NCI-H1048 (cell line): ENCODE data around the gene RAD51B.

Experiments used
- DNase-seq: peaks from one replicate; lab custom pipeline; 2025; lab: John Stamatoyannopoulos, UW

Gene RAD51B

DNA sequence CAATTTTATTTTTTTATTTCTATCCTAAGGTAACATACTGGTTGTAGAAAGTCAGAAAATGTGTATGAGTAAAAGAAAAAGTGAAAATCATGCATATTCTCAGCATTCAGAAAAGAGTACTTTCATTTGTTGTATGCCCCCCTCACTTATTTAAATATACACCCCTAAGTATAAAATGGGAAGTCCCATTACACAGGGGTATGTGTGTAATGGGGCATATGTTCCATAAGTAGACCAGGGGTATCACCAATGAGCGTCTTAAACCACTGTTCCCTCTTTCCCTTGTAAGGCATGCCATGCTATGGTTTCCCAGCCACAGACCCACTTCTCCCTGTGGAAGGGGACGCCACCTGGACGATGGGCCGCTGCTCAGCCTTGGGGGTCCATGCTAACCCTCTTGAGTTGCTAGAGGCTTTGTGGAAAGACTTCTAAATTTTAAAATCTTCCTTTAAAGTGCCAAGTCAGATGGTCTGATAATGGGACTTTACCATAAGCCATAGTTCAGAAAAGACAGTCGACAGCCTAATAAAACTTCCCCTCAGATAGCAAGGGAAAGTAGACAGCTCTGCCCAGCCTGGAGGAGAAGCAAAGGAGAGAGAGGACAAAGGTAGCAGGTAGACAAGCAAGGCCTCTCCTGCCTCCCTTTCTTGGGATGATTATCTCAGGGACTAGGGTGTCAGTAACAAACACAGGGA lies 855.1 kb downstream of the RAD51B start:
- DNase-seq, result no peak

GRCh38 chr14:68675233-68675577 lies 855.6 kb downstream of the RAD51B start:
- no peak for DNase-seq

DNA sequence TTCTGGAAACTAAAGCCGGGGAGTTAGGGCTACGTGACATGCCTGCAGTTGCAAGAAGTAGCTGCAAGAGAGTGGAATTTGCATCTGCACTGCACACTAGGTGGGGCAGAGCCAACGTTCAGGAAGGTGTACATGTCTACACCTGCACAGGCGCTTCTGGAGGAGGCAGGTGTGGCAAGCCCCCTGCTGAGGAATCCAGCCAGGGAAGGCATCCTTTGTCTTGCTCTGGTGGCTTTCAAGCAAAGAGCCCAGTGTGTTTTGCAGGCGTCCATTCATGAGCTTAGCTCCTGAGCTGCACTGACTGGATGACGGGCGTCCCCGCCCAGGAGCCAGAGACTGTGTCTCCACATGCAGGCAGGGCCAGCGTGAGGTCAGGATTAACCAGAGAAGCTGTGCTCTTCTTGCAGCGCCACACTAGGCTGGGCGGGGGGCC lies 856.9 kb downstream of the RAD51B start:
- no peak for DNase-seq

DNA sequence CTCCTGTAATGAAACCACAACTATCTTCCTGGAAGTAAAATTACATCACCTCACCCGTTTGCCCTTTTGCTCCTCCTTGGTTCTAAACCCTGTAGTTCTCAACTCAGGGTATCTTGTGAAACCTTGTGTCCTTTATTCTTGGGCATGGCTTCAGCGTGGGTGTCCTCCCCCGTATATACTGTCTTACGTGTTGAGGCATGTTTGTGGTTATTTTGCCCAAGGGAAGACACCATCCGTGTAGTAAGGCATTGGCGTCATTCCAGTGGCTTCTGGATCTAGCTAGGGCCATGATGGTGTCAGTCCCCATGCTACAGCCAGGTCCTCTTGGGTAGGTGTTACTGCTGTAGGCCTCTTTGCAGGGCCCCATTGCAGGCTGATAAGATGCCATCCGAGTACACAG lies 857.9 kb downstream of the RAD51B start:
- DNase-seq, result no peak

DNA sequence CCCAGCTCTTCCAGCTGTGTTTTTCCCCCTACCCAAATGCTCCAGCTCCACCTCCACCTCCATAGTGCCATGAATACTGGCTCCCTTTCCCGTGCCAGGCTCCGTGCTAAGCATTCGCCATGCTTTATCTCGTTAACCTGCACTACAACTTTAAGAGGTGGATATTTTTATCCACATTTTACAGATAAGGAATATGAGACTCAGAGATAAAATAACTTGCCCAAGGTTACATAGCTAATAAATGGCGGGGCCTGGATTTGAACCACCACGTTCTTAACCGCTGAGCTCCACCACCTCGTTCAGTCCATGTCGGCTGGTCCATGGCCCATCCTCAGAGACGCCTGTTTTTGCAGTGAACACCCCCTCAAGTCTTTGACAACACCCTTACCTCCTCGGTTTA lies 858.3 kb downstream of the RAD51B start:
- DNase-seq, result no peak

DNA sequence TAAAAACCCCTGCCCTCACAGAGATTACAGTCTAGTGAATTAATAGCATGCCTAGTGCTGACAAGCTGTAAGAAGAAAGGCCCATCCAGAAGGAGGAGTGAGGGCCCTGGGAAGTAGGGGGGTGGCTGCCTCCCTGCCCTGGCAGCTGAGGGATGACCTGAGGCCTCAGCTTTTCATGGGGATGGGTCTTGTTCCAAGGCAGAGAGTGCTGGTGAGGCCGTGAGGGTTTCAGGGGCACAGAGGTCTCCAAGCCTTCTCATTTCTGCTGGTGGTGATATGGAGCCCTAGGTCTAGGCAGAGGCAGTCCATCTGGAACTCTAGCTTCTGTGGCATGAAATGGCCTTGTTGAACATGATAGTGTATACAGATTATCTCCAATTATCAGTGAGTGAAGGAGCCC lies 858.9 kb downstream of the RAD51B start:
- no peak for DNase-seq

DNA sequence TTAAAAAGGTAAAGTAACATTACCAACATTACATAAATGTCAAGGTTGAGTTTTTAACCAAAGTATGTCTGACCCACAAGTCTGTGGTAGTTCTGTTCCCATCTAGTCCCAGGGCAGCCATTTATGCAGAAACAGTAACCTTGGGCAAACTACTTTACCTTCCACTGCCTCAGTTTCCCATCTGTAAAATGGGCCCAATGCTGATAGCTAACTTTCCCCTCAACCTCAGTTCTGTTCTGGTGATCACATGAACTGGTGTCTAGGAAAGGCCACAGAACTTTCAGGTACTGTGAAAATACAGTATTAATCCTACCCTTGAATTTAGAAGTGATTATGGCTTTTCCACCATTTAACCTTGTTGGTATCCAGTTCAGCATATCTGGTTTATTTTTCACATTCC lies 859.7 kb downstream of the RAD51B start:
- no peak for DNase-seq

GRCh38 chr14:68679746-68680467 lies 860.3 kb downstream of the RAD51B start:
- DNase-seq, result no peak

DNA sequence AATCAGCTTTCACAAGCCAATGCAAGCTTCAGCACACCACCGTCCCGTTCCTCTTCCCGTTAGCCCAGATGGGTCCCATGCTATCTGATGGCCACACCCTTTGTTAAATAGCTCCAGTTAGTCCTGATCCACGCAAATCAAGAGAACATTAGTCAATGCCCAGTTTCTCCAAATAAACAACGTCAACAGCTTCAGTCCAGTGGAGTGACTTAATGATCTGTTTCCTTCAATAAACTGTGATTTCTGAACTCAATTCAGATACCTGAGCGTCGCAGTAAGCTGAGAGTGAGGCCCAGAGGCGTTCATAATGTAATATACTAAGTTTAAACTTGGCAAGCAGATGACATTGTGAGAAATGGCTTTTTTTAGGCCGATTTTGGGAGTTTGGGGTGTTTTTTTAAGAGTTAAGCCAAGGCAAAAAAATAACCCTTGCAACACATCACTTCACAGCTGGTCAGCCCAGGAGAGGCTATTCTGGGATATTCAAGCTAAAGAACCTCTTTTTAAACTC lies 861.0 kb downstream of the RAD51B start:
- no peak for DNase-seq

GRCh38 chr14:68681256-68682011 lies 861.9 kb downstream of the RAD51B start:
- no peak for DNase-seq

DNA sequence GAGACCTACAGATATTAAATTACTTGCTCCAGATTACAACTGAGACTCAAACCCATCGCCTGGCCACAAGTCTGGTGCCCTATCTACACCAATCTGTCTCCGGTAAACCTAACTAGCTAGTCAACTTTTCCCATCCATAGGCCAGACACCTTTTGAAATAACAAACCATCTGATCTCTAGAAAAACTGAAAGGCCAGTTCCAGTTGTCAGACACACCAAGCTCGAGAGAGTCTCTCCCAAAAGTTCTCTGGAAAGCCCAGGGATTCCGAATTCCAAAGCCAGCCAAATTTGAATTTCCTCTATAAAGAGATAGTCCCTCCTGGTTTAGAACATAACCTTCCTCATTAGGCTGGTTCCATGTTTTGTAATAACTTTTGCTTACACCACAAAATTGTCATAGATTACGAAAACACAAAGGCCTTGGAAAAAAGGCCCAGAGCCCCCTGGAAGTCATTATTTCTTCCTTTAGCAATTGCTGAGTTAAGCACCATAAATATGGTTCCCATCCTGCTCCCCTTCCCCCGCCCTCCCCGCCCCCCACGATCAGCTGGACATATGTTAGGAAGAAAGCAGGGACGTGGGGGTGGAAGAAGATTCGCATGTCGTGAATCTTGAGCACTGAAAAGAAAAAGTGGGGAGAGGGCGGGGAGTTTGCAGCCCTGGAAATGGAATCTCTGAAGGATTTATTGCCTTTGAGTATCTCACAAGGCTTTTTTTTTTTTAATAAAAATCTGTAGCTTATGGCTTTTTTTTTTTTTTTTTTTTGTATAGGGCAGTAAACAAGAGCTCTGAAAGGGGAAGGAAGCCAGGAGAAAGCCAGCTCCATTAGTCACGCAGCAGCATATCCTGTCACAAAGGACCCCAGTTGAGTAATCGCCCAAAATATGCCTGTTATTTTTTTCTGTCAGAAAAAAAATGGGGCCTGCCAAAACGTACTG lies 862.9 kb downstream of the RAD51B start:
- no peak for DNase-seq

DNA sequence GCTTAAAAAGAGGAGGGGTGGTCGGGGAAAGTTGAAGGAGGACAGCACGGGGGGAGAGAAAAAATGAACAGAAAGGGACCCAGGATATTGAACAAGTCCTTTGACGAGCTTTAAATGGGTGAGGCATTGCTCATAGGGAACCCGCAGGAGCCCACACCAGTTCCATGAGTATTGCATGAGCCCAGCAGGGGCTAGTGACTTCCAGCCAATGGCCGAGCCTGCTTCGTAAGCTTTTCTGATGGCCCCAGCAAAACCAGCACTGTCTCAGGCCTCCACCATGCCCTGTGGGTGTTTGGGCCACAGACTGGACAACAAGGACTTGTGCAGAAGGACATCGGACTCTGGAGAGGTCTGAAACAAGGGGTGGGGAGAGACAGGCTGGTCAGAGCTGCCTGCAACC lies 863.7 kb downstream of the RAD51B start:
- no peak for DNase-seq

DNA sequence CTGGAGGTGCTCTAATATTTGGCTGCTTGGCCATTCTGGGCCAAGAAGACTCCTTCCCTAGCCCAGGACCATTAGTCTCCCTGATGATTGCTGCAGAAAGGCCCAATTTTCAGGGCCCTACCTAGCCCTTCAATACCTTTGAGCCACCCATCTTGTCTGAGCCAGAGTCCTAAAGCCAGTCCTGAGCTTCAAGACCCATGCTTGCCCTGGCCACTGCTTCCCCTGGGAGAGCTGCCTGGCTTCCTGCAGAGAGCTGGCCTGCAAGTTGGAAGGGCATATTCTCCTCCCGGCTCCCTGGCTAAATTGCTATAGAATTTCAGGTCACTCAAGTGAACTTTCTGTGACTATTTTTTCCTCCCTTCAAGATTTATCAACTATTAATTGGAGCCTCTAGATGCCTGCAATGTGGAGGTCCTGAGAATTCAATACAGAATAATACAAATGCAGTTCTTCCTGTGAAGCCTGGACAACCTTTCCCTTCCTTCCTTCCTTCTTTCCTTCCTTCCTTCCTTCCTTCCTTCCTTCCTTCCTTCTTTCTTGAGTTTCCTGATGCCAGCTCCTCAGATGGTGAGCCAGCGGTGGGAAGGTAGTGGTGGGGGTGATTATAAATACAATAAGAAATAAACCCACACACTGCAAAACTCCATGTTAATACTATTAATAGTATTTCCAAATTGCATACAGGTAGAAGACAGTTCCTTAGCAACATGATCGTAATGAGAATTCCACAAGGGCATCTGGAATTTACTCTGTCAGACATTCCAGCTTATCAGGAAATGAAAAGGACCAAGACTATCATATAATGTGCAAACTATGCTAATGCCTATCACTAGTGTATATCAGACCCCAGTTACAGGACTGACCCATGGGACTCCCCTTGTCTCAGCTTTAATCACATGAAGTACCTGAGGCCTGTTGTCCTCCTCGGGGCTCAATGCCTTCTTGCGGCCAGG lies 865.2 kb downstream of the RAD51B start:
- DNase-seq, result no peak

GRCh38 chr14:68685419-68686204 lies 866.0 kb downstream of the RAD51B start:
- DNase-seq, result no peak

GRCh38 chr14:68686205-68686465 lies 866.6 kb downstream of the RAD51B start:
- no peak for DNase-seq

DNA sequence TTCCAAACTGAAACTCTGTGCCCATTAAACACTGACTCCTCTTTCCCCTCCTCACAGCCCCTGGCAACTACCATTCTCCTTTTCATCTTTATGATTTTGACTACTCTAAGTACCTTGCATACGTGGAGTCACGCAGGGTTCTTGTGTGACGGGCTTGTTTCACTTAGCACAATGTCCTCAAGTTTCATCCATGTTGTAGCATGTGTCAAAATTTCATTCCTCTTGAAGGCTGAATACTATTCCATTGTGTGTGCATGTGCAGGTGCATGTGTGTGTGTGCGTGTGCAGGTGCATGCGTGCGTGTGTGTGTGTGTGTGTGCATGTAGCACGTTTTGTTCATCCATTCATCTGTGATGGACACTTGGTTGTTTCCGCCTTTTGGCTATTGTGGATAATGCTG lies 867.1 kb downstream of the RAD51B start:
- no peak for DNase-seq

DNA sequence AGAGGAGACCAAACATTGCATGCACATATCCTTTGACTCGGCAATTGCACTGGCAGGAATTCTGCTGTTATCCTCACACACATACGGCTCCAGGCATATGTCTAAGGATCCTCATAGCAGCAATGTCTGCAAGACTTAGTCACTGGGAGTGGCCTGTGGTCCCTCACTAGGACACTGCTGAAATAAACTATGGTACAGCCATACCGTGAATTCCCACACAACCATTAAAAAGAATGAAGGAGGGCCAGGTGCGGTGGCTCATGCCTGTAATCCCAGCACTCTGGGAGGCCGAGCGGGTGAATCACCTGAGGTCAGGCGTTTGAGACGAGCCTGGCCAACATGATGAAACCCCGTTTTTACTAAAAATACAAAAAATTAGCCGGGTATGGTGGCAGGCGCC lies 868.2 kb downstream of the RAD51B start:
- no peak for DNase-seq

GRCh38 chr14:68688872-68689371 lies 869.3 kb downstream of the RAD51B start:
- no peak for DNase-seq

DNA sequence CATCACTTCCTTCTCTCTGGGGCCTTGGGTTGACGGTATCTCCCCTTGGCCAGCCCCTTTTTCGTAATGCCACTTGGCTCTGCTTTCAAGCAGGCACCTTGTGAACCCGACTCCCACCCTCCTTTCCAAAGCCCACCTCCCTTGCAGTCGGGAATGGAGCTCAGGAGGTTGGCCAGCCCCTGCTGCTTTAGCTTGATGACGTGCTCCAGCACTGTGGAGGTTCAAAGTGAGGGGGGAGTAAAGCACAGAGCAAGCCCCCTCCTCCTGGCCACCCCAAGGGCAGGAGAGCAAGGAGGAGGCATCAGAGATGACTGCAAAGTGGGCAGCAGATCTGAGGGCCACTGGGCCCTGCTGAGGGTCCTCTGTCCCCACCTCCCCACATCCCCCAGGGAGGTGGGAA lies 869.9 kb downstream of the RAD51B start:
- DNase-seq, result no peak
